GM19452 (cell line): ENCODE results near the gene CORO2B.

Experiments
- ATAC-seq: cut with Tn5 transposase; IDR thresholded peaks from one replicate; pipeline ENCODE4 v1.9.1; 2021; ENCODE audit not compliant: unreplicated experiment

CORO2B gene

GRCh38 chr15:68764090-68764489 is 185.3 kb downstream of the CORO2B start:
- ATAC-seq, result no peak

DNA sequence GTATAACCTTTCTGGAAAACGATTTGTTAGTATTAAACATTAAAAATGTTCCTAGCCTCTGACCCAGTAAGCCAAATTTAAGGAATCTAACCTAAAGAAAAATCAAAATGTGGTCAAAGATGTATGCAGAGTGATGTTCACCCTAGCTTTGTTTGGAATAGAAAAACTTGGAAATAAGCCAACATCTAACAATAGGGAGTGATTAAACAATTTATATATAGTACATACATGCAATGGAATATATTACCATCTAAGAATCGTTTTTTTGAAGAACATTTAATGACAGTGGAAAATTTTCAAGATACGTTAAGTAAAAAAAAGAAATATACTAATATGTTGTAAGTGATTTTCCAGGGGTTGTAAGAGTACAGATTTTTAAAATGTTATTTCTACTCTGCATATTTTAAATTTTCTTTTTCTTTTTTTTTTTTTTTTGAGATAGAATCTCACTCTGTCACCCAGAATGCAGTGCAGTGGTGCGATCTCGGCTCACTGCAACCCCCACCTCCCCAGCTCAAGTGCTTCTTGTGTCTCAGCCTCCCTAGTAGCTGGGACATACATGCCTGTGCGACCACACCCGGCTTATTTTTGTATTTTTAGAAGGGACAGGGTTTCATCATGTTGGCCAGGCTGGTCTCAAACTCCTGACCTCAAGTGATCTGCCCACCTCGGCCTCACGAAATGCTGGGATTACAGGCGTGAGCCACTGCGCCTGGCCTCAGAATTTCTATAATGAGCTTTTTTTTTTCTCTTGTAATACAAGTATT is 187.0 kb downstream of the CORO2B start:
- ATAC-seq, result no peak

- ATAC-seq, result no peak
Measured at GRCh38 chr15:68767833-68768232, 189.0 kb downstream of the CORO2B start.

DNA sequence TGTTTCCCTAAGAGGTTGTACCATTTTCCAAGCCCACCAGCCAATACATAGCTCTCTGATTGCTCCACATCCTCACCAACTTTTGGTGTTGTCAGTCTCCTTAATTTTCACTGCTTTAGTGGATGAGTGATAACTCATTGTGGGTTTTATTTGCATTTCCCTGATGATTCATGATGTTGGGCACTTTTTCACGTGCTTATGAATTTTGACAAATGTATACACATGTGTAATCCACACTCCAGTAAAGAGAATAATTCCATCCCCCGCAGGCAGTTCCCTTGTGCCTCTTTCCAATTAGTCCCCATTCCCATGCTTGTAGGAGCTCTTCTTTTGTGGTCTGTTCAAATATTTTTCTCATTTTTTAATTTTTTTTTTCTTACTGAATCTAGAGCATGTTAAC is 189.5 kb downstream of the CORO2B start:
- no peak for ATAC-seq

- ATAC-seq, result no peak
Measured at GRCh38 chr15:68769702-68770101, 190.9 kb downstream of the CORO2B start.

- no peak for ATAC-seq
Measured at GRCh38 chr15:68770216-68770615, 191.4 kb downstream of the CORO2B start.

GRCh38 chr15:68773036-68773435 is 194.2 kb downstream of the CORO2B start:
- ATAC-seq, result no peak

- ATAC-seq, result no peak
Measured at GRCh38 chr15:68774120-68774519, 195.3 kb downstream of the CORO2B start.

DNA sequence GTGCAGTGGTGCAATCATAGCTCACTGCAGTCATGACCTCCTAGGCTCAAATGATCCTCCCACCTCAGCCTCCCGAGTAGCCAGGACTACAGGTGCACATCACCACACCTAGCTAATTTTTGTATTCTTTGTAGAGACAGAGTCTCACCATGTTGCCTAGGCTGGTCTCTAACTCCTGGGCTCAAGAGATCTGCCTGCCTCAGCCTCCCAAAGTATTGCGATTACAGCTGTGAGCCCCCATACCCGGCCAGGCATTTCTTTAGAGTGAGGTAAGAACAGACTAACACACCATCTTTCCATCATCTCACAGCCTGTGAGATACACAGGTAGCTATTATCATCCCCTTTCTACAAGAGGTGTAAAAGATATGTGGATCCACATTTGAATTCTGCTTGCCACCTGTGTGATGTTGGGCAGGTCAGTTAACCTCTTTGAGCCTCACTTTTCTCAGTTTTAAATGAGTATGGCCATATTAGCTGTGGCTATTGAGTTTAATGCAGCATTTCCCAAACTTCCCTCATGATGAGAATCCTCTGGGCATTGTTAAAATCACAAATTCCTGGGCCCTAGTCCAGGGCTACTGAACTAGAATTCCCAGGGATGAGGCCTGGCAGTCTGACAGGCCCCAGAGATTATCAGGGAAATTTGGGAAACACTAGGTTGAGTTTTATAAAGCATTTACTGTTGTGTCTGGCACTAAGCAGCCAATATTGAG is 195.9 kb downstream of the CORO2B start:
- no peak for ATAC-seq

DNA sequence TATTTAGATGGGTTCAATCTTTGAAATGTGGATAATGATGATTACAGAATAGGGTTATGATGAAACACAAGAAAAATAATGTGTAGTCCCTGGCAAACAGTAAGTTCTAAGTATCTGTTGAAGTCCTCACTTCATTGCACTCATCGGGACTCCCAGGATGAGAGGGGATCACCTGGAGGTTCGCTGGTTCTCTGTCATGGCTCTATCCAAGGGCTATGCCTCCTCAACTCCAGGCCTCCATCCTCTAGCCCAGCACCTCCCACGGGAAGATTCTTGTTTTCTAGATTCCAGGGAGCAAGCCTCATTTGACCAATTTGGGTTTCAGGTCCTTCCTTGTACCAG is 196.4 kb downstream of the CORO2B start:
- no peak for ATAC-seq

DNA sequence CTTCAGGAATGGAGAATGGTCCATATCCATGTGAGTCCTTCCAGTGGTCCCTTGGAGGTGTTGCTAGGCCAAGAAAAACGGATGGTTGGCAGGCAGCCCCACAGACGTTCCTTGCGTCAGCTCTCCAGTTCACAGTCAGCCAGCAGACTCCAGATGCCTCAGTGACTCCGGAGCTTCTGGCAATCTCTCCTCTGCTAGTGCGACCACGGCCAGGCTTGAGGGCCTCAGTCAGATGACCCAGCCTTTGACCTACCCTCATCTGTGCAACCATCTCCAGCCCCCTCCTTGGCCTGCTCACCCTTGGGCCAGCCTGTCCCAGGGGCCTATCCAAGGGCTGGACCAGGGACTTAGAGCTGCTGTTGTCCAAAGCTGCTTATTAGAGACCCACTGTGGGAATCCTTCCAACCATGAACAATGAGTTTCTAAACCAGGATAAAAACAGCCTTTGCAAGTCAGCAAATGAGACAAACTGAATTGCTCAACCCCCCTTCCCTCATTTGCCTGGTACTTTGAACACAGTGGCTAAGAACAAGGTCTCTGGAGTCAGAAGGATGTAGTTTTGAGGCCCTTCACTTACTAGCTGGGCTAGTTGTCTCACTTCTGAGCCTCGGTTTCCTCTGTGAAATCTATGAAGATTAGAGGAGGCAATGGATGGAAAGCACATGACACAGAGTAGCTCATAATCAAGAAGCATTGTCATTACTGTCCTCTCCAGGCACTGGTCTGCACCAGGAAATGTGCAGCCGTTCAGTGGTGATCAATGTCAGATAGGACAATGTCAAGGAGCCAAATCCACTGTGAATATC is 197.1 kb downstream of the CORO2B start:
- ATAC-seq, result no peak

DNA sequence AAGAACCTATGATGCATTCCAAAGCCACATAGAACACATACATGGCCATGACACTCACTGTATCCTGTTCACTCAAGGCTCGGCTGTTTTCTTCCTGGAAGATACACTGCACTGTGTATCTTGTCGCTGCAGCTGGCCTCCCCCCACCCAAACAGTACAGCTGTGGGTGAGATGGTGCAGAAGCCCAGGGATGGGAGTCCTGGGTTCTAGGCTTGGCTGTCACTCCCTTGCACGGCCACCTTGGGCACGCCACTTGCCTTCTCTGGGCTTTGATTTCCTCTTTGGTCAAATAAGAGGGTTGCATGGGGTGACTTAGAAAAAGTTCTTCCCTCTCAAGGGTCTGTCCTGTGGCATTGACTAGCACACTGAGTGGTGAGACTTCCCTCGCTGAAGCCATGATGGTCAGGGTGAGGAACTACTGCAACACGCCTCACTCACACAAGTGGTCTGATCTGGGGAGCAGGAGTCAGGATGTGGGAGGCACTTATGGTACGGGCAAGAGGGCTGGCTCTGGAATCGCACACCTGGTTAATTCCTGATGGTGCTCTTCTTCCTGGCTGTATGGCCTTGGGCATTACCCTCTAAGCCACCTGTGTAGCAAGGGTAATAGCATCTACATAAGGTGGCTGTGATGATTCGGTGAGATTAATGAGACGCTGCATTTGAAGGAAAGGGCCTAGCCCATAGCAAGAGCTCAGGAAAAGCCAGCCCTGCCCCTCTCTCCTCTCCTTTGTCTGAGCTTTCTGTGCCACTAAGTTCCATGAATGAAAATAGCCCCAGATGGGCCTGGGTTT is 197.9 kb downstream of the CORO2B start:
- no peak for ATAC-seq
